Stimulated activated CD8-positive, alpha-beta memory T cell treated with anti-CD3 and anti-CD28 coated beads, Interleukin-12 subunit alpha, Interleukin-12 subunit beta, amount 100 ng/mL, for 24 hours (primary cell): ENCODE data around the gene PSPC1.
"Not testable (repeated sequence)": the region's sequence is repeated elsewhere in the genome, so short reads cannot be mapped to it uniquely, and the experiment has no call there.

Experiments
- DNase-seq: peaks from one replicate; pipeline ENCODE4 v3.0.0-alpha.2; 2020; ENCODE audit errors: extremely low read depth

PSPC1 gene

GRCh38 chr13:19782727-19783682 lies at the start of gene PSPC1:
Gene PSPC1, minus strand, starts transcription at chr13:19782945. Its CDS starts 188 bp downstream, at chr13:19782757.
- peak; percentile 88 for DNase-seq

- DNase-seq: no peak
Observed at GRCh38 chr13:19822673-19823072, 39.9 kb upstream of the PSPC1 start.

GRCh38 chr13:19818223-19818842 lies 35.6 kb upstream of the PSPC1 start:
- peak; percentile 8 for DNase-seq

- no peak for DNase-seq
Observed at GRCh38 chr13:19817510-19818158, 34.9 kb upstream of the PSPC1 start.

- DNase-seq: no peak
Observed at GRCh38 chr13:19817106-19817505, 34.4 kb upstream of the PSPC1 start.

- not testable (repeated sequence) for DNase-seq
Observed at GRCh38 chr13:19815842-19816241, 33.1 kb upstream of the PSPC1 start.

GRCh38 chr13:19810996-19811881 lies 28.5 kb upstream of the PSPC1 start:
- no peak for DNase-seq

GRCh38 chr13:19810151-19810550 lies 27.4 kb upstream of the PSPC1 start:
- no peak for DNase-seq

GRCh38 chr13:19805765-19806164 lies 23.0 kb upstream of the PSPC1 start:
- DNase-seq: no peak

GRCh38 chr13:19795956-19796355 lies 13.2 kb upstream of the PSPC1 start:
- no peak for DNase-seq

GRCh38 chr13:19794631-19795030 lies 11.9 kb upstream of the PSPC1 start:
- no peak for DNase-seq

GRCh38 chr13:19791953-19792537 lies 9.3 kb upstream of the PSPC1 start:
- DNase-seq: no peak

GRCh38 chr13:19782049-19782726 lies 557 bp downstream of the PSPC1 start:
- peak; percentile 12 for DNase-seq

- DNase-seq: no peak
Observed at GRCh38 chr13:19781526-19781925, 1.2 kb downstream of the PSPC1 start.

GRCh38 chr13:19780753-19781418 lies 1.9 kb downstream of the PSPC1 start:
- not testable (repeated sequence) for DNase-seq

- DNase-seq: no peak
Observed at GRCh38 chr13:19772306-19772705, 10.4 kb downstream of the PSPC1 start.

- DNase-seq: no peak
Observed at GRCh38 chr13:19769854-19770253, 12.9 kb downstream of the PSPC1 start.

GRCh38 chr13:19767966-19768365 lies 14.8 kb downstream of the PSPC1 start:
- no peak for DNase-seq

GRCh38 chr13:19766591-19766990 lies 16.2 kb downstream of the PSPC1 start:
- DNase-seq: no peak

GRCh38 chr13:19764237-19764636 lies 18.5 kb downstream of the PSPC1 start:
- DNase-seq: no peak
